Vagina (tissue), 2 donors: ENCODE data around the gene DRG2. TPM values are rescaled to one million over a fixed set of nuclear protein-coding genes. Genes with fewer than 3 reads are reported as not detected.

ENCODE experiments used
- DNase-seq, 2 donors: peaks; one replicate each; pipeline ENCODE4 v3.0.0-alpha.2; 2017; ENCODE audit errors: extremely low spot score in 2 of 2
- H3K27ac ChIP-seq: fragments of 200-600 bp; sonication (generic); one replicate; pipeline ENCODE4 v1.5.1; 2019
- H3K27me3 ChIP-seq: fragments of 200-600 bp; sonication (generic); one replicate; pipeline ENCODE4 v1.5.1; 2019
- H3K36me3 ChIP-seq, 2 donors: fragments of 200-600 bp; sonication (generic); one replicate each; pipeline ENCODE4 v1.5.1; 2017 to 2019
- H3K4me1 ChIP-seq: fragments of 200-600 bp; sonication (generic); one replicate; pipeline ENCODE4 v1.5.1; 2019
- H3K4me3 ChIP-seq, 2 donors: fragments of 200-600 bp; sonication (generic); 1 replicate in 1 of 2; 2 replicates in 1 of 2; pipeline ENCODE4 v1.5.1; 2016 to 2019
- H3K9me3 ChIP-seq: fragments of 200-600 bp; sonication (generic); one replicate; pipeline ENCODE4 v1.5.1; 2019
- POLR2A ChIP-seq, 2 donors: fragments of 450-650 bp; IDR thresholded peaks; one replicate each; pipeline ENCODE4 v1.6.1; 2017; ENCODE audit warnings: antibody characterized with exemption in 2 of 2, mild to moderate bottlenecking in 2 of 2, moderate library complexity in 2 of 2
- POLR2AphosphoS5 ChIP-seq, 2 donors: sonication (generic); formaldehyde crosslinking; IDR thresholded peaks; one replicate each; pipeline ENCODE4 v1.9.0; 2017; ENCODE audit warnings: antibody characterized with exemption in 2 of 2, mild to moderate bottlenecking in 2 of 2, low read depth in 1 of 2; ENCODE audit not compliant: insufficient read depth in 1 of 2
- intact Hi-C: fragments of 100-400 bp; cut with DNase I; formaldehyde crosslinking; loops from one replicate; pipeline ENCODE4 v1.15.1; 2023
- total RNA-seq: library from RNA; depleted of rRNA; stranded (reverse); fragments of >200 nt; gene quantifications from one replicate; pipeline ENCODE4 v1.2.3, GENCODE V29; 2016
- TF ChIP-seq, protein P1 (sequence below), 3 experiments: fragments of 450-650 bp in 2 of 3; fragments of 200-600 bp in 1 of 3; sonication (generic) in 1 of 3; IDR thresholded peaks; one replicate each; pipeline ENCODE4 v1.5.1; 2017 to 2019; ENCODE audit warnings: antibody characterized with exemption in 3 of 3, mild to moderate bottlenecking in 2 of 3, moderate library complexity in 2 of 3

DRG2 gene
- total RNA-seq, 1 donor from 2014 or later, result 40.8 TPM

DNA sequence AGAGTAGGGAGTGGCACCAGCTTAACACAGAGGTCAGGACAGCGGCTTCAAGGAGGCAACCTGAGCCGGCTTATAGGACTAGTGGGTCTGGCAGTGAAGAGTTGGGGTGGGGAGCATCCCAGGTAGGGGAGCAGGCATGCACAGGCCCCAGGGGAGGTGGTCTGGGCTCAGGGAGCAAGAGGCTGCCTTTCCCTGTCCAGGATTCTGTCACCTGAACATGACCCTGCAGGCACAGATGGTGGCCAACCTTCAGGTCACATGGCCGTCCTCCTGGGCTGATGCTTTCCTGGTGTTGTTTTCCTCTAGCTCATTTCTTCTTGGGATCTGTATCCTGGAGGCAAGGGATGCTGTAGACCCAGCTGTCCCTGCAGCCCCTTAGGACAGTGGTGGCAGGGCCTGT lies 17.3 kb downstream of the DRG2 start:
- no peaks in the 10 kb centered on the region for H3K27me3 ChIP-seq
- no peak for TF ChIP-seq POLR2A (IDR thresholded peaks at IDR 0.05)
- no peak for TF ChIP-seq POLR2AphosphoS5 (IDR thresholded peaks at IDR 0.05; ENCODE audit: insufficient read depth in 1 of 2, low read depth in 1 of 2)
- TF ChIP-seq, protein P1, sequence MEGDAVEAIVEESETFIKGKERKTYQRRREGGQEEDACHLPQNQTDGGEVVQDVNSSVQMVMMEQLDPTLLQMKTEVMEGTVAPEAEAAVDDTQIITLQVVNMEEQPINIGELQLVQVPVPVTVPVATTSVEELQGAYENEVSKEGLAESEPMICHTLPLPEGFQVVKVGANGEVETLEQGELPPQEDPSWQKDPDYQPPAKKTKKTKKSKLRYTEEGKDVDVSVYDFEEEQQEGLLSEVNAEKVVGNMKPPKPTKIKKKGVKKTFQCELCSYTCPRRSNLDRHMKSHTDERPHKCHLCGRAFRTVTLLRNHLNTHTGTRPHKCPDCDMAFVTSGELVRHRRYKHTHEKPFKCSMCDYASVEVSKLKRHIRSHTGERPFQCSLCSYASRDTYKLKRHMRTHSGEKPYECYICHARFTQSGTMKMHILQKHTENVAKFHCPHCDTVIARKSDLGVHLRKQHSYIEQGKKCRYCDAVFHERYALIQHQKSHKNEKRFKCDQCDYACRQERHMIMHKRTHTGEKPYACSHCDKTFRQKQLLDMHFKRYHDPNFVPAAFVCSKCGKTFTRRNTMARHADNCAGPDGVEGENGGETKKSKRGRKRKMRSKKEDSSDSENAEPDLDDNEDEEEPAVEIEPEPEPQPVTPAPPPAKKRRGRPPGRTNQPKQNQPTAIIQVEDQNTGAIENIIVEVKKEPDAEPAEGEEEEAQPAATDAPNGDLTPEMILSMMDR (IDR thresholded peaks at IDR 0.05), result no peak
- intact Hi-C loops, result no loop called here
- H3K4me1 ChIP-seq, result no peaks in the 10 kb centered on the region
- no peak overlapping the region for H3K4me3 ChIP-seq
- no peak overlapping the region for H3K27ac ChIP-seq
- H3K36me3 ChIP-seq, result peaks cover 0 to 42% of the 10 kb centered on the region in 2 donors
- DNase-seq, result no peak
- no peaks in the 10 kb centered on the region for H3K9me3 ChIP-seq

DNA sequence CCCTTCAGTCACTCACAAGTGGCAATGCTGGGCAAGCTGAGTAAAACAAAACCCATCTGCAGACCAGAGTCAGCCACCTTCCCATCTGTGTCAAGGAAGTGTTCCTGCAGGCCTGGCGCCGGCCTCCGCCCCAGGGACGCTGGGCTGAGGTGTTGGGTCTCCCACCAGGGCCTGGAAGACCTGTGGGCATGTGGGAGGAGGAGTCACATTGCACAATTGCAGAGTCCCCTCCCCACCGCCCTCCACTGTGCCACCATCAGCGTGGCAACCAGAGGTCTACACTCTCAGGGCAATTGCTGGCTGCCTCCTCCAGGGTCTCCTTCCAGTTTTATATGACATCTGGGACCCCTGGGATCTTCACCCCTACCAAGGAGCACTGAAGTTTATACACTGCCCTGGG lies 17.8 kb downstream of the DRG2 start:
- Histone ChIP-seq H3K27me3 (no peaks in the 10 kb centered on the region), H3K36me3 (peaks cover 0 to 36% of the 10 kb centered on the region in 2 donors), H3K9me3 (no peaks in the 10 kb centered on the region), H3K4me3 (no peak overlapping the region), H3K4me1 (no peaks in the 10 kb centered on the region), H3K27ac (no peak overlapping the region)
- DNase-seq, result no peak
- intact Hi-C loops, result no loop called here
- TF ChIP-seq POLR2A (IDR thresholded peaks at IDR 0.05) (no peak), POLR2AphosphoS5 (IDR thresholded peaks at IDR 0.05; ENCODE audit: insufficient read depth in 1 of 2, low read depth in 1 of 2) (no peak)
- TF ChIP-seq, protein P1 (IDR thresholded peaks at IDR 0.05), result no peak

DNA sequence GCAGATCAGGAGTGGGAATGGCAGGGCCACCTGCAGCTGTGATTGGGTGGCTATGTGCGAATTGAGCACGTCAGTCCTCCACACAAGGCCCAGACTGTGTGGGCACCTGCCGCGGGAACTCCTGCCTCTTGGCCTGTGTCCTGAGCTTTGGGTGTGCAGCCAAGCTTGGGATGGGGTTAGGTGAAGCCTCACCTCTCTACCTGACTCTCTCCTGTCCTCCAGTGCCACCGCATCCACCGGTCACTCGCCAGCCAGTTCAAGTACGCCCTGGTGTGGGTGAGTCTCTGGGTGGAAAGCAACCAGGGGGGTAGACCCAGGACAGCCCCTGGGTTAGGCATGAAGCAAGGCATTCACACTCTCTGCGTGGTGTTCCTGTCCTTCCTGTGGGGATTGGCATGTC lies 18.5 kb downstream of the DRG2 start:
- TF ChIP-seq POLR2AphosphoS5 (IDR thresholded peaks at IDR 0.05; ENCODE audit: insufficient read depth in 1 of 2, low read depth in 1 of 2), result no peak
- TF ChIP-seq, protein P1 (IDR thresholded peaks at IDR 0.05), result no peak
- no peak for TF ChIP-seq POLR2A (IDR thresholded peaks at IDR 0.05)
- Histone ChIP-seq H3K9me3 (no peaks in the 10 kb centered on the region), H3K27ac (no peak overlapping the region), H3K36me3 (peaks cover 0 to 31% of the 10 kb centered on the region in 2 donors), H3K4me3 (no peak overlapping the region), H3K27me3 (no peaks in the 10 kb centered on the region), H3K4me1 (no peaks in the 10 kb centered on the region)
- intact Hi-C loops, result no loop called here
- DNase-seq, result no peak

DNA sequence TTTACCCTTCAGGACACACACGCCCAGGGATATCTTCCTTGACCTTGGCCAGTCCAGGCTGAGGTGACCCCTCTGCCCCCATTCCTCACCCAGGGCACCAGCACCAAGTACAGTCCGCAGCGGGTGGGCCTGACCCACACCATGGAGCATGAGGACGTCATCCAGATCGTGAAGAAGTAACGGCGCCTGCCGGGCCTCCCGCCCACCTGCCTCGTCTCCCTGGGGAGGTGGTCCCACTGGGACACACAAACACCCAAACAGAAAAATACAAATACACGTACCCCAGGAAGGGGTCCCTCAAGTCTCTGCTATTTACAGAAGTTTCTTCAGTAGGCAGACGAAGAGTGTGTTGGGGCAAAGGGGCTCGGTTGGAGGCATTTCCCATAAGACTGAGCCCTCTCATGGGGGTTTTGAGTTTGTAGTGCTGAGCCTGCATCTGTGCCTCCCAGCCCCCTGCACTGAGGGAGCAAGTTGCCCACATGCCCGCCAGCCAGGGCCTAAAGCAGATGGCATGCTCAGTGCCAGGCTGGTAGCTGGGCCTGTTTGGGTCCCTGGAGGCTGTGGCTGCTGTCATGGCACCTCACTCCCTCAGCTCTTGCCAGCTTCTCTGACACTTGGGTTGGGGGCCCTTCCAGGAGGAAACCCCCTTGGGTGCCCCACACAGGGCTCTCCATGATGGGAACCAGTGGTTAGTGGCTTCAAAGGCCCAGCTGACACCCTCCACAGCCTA lies 19.5 kb downstream of the DRG2 start:
- no peak for DNase-seq
- H3K4me1 ChIP-seq, result no peaks in the 10 kb centered on the region
- peaks cover 0 to 22% of the 10 kb centered on the region in 2 donors for H3K36me3 ChIP-seq
- no peaks in the 10 kb centered on the region for H3K27me3 ChIP-seq
- intact Hi-C loops, result no loop called here
- no peak overlapping the region for H3K27ac ChIP-seq
- no peaks in the 10 kb centered on the region for H3K9me3 ChIP-seq
- no peak overlapping the region for H3K4me3 ChIP-seq
- TF ChIP-seq POLR2A (IDR thresholded peaks at IDR 0.05), result no peak
- TF ChIP-seq, protein P1 (IDR thresholded peaks at IDR 0.05), result no peak
- no peak for TF ChIP-seq POLR2AphosphoS5 (IDR thresholded peaks at IDR 0.05; ENCODE audit: insufficient read depth in 1 of 2, low read depth in 1 of 2)

DNA sequence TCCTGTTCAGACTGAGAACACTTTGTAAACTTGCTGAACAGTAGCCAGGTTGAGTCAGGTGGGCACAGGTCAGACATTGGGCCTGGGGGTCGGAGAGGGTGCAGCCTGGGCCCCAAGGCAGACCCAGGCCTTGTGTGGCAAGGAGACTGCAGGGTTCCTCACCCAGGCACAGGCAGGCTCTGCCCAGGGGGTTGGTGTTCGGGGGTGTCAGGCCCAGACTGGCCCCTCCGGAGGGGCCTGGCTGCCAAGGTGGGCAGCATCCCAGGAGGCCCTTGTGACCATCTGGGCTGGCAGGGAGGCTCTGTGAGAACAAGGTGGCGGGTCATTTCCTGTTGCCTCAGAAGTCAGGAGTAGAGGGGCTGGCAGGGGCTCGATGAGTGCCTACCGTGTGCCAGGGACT lies 20.2 kb downstream of the DRG2 start:
- intact Hi-C loops, result no loop called here

More for the DNA sequence above, 20.2 kb downstream of the DRG2 start:
- no peak overlapping the region for H3K27ac ChIP-seq
- TF ChIP-seq POLR2A (IDR thresholded peaks at IDR 0.05), result no peak
- TF ChIP-seq, protein P1 (IDR thresholded peaks at IDR 0.05), result no peak
- TF ChIP-seq POLR2AphosphoS5 (IDR thresholded peaks at IDR 0.05; ENCODE audit: insufficient read depth in 1 of 2, low read depth in 1 of 2), result no peak
- H3K36me3 ChIP-seq, result peaks cover 0 to 22% of the 10 kb centered on the region in 2 donors
- H3K9me3 ChIP-seq, result no peaks in the 10 kb centered on the region
- H3K4me1 ChIP-seq, result no peaks in the 10 kb centered on the region
- H3K27me3 ChIP-seq, result no peaks in the 10 kb centered on the region
- DNase-seq, result no peak
- no peak overlapping the region for H3K4me3 ChIP-seq
